Endothelial cell (in vitro differentiated cells): ENCODE measurements around the gene MYO19. TPM values are rescaled to one million over a fixed set of nuclear protein-coding genes. Genes with fewer than 3 reads are reported as not detected.

Experiments
- DNase-seq: peaks from one replicate; pipeline ENCODE4 v3.0.0; 2021; ENCODE audit warnings: low spot score
- H3K27ac Mint-ChIP-seq: one replicate; pipeline ENCODE4 v1.8.0; 2021; ENCODE audit warnings: mixed read lengths, inconsistent platforms; ENCODE audit not compliant: unreplicated experiment
- H3K27me3 Mint-ChIP-seq: one replicate; pipeline ENCODE4 v1.8.0; 2021; ENCODE audit warnings: mild to moderate bottlenecking, moderate library complexity, mixed read lengths, inconsistent platforms; ENCODE audit not compliant: unreplicated experiment
- H3K36me3 Mint-ChIP-seq: one replicate; pipeline ENCODE4 v1.8.0; 2021; ENCODE audit warnings: mild to moderate bottlenecking, low read depth, mixed read lengths, inconsistent platforms; ENCODE audit not compliant: unreplicated experiment
- H3K4me1 Mint-ChIP-seq: one replicate; pipeline ENCODE4 v1.8.0; 2021; ENCODE audit warnings: mild to moderate bottlenecking, mixed read lengths, inconsistent platforms; ENCODE audit not compliant: unreplicated experiment
- H3K4me3 Mint-ChIP-seq: one replicate; pipeline ENCODE4 v1.8.0; 2021; ENCODE audit warnings: mild to moderate bottlenecking, mixed read lengths, inconsistent platforms; ENCODE audit not compliant: unreplicated experiment
- H3K9me3 Mint-ChIP-seq: one replicate; pipeline ENCODE4 v1.8.0; 2021; ENCODE audit warnings: mixed read lengths, inconsistent platforms; ENCODE audit not compliant: unreplicated experiment
- CTCF ChIP-seq: fragments of 200-600 bp; sonication (generic); IDR thresholded peaks from one replicate; pipeline ENCODE4 v1.5.0; 2021; ENCODE audit warnings: antibody characterized with exemption; ENCODE audit not compliant: unreplicated experiment
- total RNA-seq: library from RNA; stranded (reverse); fragmentation: NEBNext Ultra II Directional; extraction: Animal tissue kit (Norgen Biotek cat#: 25700); gene quantifications from one replicate; pipeline ENCODE4 v1.2.1, GENCODE V29; 2021; ENCODE audit not compliant: unreplicated experiment

MYO19 gene
- total RNA-seq, 1 donor from 2014 or later, result 60.3 TPM

- H3K36me3 Mint-ChIP-seq, result peaks cover 7% of the 10 kb centered on the region
- peaks cover 18% of the 10 kb centered on the region for H3K4me1 Mint-ChIP-seq
- TF ChIP-seq CTCF, result no peak
- H3K4me3 Mint-ChIP-seq, result peak overlapping the region; percentile 97
- peaks cover 10% of the 10 kb centered on the region for H3K27me3 Mint-ChIP-seq
- no peak for DNase-seq
- H3K9me3 Mint-ChIP-seq, result no peaks in the 10 kb centered on the region
- H3K27ac Mint-ChIP-seq, result peak overlapping the region; percentile 95
These were observed 11.9 kb upstream of the MYO19 start for GRCh38 chr17:36546418-36547093.

GRCh38 chr17:36545465-36546417, 11.1 kb upstream of the MYO19 start:
- TF ChIP-seq CTCF, result no peak
- H3K4me1 Mint-ChIP-seq, result peaks cover 16% of the 10 kb centered on the region
- H3K27ac Mint-ChIP-seq, result peak overlapping the region; percentile 95
- H3K27me3 Mint-ChIP-seq, result peaks cover 10% of the 10 kb centered on the region
- no peaks in the 10 kb centered on the region for H3K9me3 Mint-ChIP-seq
- peaks cover 7% of the 10 kb centered on the region for H3K36me3 Mint-ChIP-seq
- H3K4me3 Mint-ChIP-seq, result peak overlapping the region; percentile 97
- peak; percentile 97 for DNase-seq

- DNase-seq, result no peak
- Mint-ChIP-seq H3K36me3 (peaks cover 7% of the 10 kb centered on the region), H3K4me3 (peak overlapping the region; percentile 88), H3K4me1 (peaks cover 16% of the 10 kb centered on the region), H3K27me3 (peaks cover 10% of the 10 kb centered on the region), H3K9me3 (no peaks in the 10 kb centered on the region), H3K27ac (peak overlapping the region; percentile 84)
- TF ChIP-seq CTCF, result no peak
These were observed 10.4 kb upstream of the MYO19 start for GRCh38 chr17:36545077-36545464.

GRCh38 chr17:36544307-36545076, 9.8 kb upstream of the MYO19 start, which contains the start of gene GGNBP2:
Gene GGNBP2, plus strand, starts transcription at chr17:36544919. Its CDS starts 806 bp downstream, at chr17:36545725.
- Mint-ChIP-seq H3K27ac (peak within 1 kb of the TSS; percentile 97), H3K36me3 (peaks cover 7% of the 10 kb centered on the region), H3K27me3 (peaks cover 10% of the 10 kb centered on the region), H3K4me1 (peaks cover 16% of the 10 kb centered on the region), H3K9me3 (no peaks in the 10 kb centered on the region), H3K4me3 (peak within 1 kb of the TSS; percentile 98)
- DNase-seq, result peak; percentile 95
- TF ChIP-seq CTCF, result no peak
